GM19099 (cell line): Measurements from ENCODE around the gene ETV6.

Source experiments
- POLR2A ChIP-seq: IDR thresholded peaks from 3 replicates; pipeline ENCODE4 v1.6.1; 2011; ENCODE audit warnings: low read depth; ENCODE audit not compliant: insufficient read length; ENCODE audit errors: extremely low read depth

The ETV6 gene

GRCh38 chr12:11635341-11635740 is 14.1 kb upstream of the ETV6 start:
- no peak for TF ChIP-seq POLR2A

- TF ChIP-seq POLR2A: no peak
Measured at GRCh38 chr12:11638315-11638916, 11.1 kb upstream of the ETV6 start.

GRCh38 chr12:11639454-11639853 is 10.0 kb upstream of the ETV6 start:
- no peak for TF ChIP-seq POLR2A

- TF ChIP-seq POLR2A: no peak
Measured at GRCh38 chr12:11641522-11641921, 8.0 kb upstream of the ETV6 start.

- no peak for TF ChIP-seq POLR2A
Measured at GRCh38 chr12:11642785-11643184, 6.7 kb upstream of the ETV6 start.

GRCh38 chr12:11645391-11645790 is 4.1 kb upstream of the ETV6 start:
- TF ChIP-seq POLR2A: no peak

- TF ChIP-seq POLR2A: peak; percentile 57
Measured at GRCh38 chr12:11648514-11649412, 711 bp upstream of the ETV6 start.

- TF ChIP-seq POLR2A: peak; percentile 45
Measured at GRCh38 chr12:11650286-11651281, 1.1 kb downstream of the ETV6 start.

- no peak for TF ChIP-seq POLR2A
Measured at GRCh38 chr12:11651381-11651780, 1.9 kb downstream of the ETV6 start.

- TF ChIP-seq POLR2A: peak; percentile 60
Measured at GRCh38 chr12:11651785-11652184, 2.3 kb downstream of the ETV6 start.

- peak; percentile 74 for TF ChIP-seq POLR2A
Measured at GRCh38 chr12:11652351-11653040, 3.0 kb downstream of the ETV6 start.

- TF ChIP-seq POLR2A: peak; percentile 6
Measured at GRCh38 chr12:11653215-11653753, 3.8 kb downstream of the ETV6 start.

- TF ChIP-seq POLR2A: no peak
Measured at GRCh38 chr12:11654338-11654737, 4.9 kb downstream of the ETV6 start.

- no peak for TF ChIP-seq POLR2A
Measured at GRCh38 chr12:11654802-11655201, 5.3 kb downstream of the ETV6 start.
